Activated CD8-positive, alpha-beta T cell treated with anti-CD3 and anti-CD28 coated beads for 36 hours (primary cell): ENCODE results near the gene OR52J3. TPM values are rescaled to one million over a fixed set of nuclear protein-coding genes. Genes with fewer than 3 reads are reported as not detected.

ENCODE experiments used
- ATAC-seq: fragments of 200-7000 bp; cut with Tn5 transposase; one replicate; pipeline ENCODE4 v1.10.0; 2021; ENCODE audit warnings: mild to moderate bottlenecking, moderate library complexity
- CTCF ChIA-PET: fragments of 350-600 bp; sonication (Branson Sonifier 250); formaldehyde crosslinking; loops from one replicate; lab custom pipeline; 2021; ENCODE audit warnings: antibody characterized with exemption; lab: Charles Lee
- POLR2A ChIA-PET: fragments of 350-600 bp; sonication (Branson Sonifier 250); formaldehyde crosslinking; loops from one replicate; lab custom pipeline; 2021; ENCODE audit warnings: antibody characterized with exemption; lab: Charles Lee
- DNase-seq: peaks from one replicate; pipeline ENCODE4 v3.0.0-alpha.2; 2020
- H3K27ac Mint-ChIP-seq: one replicate; pipeline ENCODE4 v1.8.0; 2021; ENCODE audit warnings: mild to moderate bottlenecking, mixed read lengths
- H3K27me3 Mint-ChIP-seq: one replicate; pipeline ENCODE4 v1.8.0; 2021; ENCODE audit warnings: mixed read lengths
- H3K36me3 Mint-ChIP-seq: one replicate; pipeline ENCODE4 v1.8.0; 2021; ENCODE audit warnings: low read depth, mixed read lengths
- H3K4me1 Mint-ChIP-seq: one replicate; pipeline ENCODE4 v1.8.0; 2021; ENCODE audit warnings: low read depth, mixed read lengths
- H3K4me3 Mint-ChIP-seq: one replicate; pipeline ENCODE4 v1.8.0; 2021; ENCODE audit warnings: mild to moderate bottlenecking, moderate library complexity, mixed read lengths
- H3K9me3 Mint-ChIP-seq: one replicate; pipeline ENCODE4 v1.8.0; 2021; ENCODE audit warnings: mixed read lengths
- CTCF ChIP-seq: fragments of 200-600 bp; IDR thresholded peaks from one replicate; pipeline ENCODE4 v1.8.0; 2022; ENCODE audit warnings: antibody characterized with exemption, mild to moderate bottlenecking
- intact Hi-C: fragments of 100-400 bp; cut with micrococcal nuclease; formaldehyde crosslinking; loops from one replicate; pipeline ENCODE4 v1.10.0; 2022
- total RNA-seq, 2 experiments: library from RNA; stranded (reverse); gene quantifications; one replicate each; pipeline ENCODE4 v1.2.3, GENCODE V29; 2021

OR52J3 gene
- total RNA-seq, 2 experiments from 2014 or later: not detected

- Mint-ChIP-seq H3K4me3 (no peak overlapping the region), H3K27ac (no peak overlapping the region), H3K36me3 (no peaks in the 10 kb centered on the region), H3K27me3 (no peaks in the 10 kb centered on the region), H3K4me1 (no peaks in the 10 kb centered on the region), H3K9me3 (peaks cover 15% of the 10 kb centered on the region)
- ATAC-seq: no peak
- CTCF ChIA-PET: interaction anchor here (0.6 to 1.1 kb wide), 2 partner anchors 395 to 825 kb away, joined by 3 read pairs; no protein-coding TSS in a partner anchor
- TF ChIP-seq CTCF: no peak
- POLR2A ChIA-PET: no interaction called here
- intact Hi-C loops: no loop called here
- DNase-seq: no peak
Observed at GRCh38 chr11:5021996-5022395, 24.3 kb upstream of the OR52J3 start.

GRCh38 chr11:5036669-5037068 lies 9.7 kb upstream of the OR52J3 start:
- DNase-seq: no peak
- POLR2A ChIA-PET: no interaction called here
- ATAC-seq: no peak
- no peaks in the 10 kb centered on the region for H3K27me3 Mint-ChIP-seq
- H3K27ac Mint-ChIP-seq: no peak overlapping the region
- no peaks in the 10 kb centered on the region for H3K36me3 Mint-ChIP-seq
- no peaks in the 10 kb centered on the region for H3K9me3 Mint-ChIP-seq
- no peak for TF ChIP-seq CTCF
- H3K4me3 Mint-ChIP-seq: no peak overlapping the region
- intact Hi-C loops: no loop called here
- no peaks in the 10 kb centered on the region for H3K4me1 Mint-ChIP-seq
- CTCF ChIA-PET: no interaction called here

GRCh38 chr11:5037926-5038325 lies 8.4 kb upstream of the OR52J3 start:
- CTCF ChIA-PET: no interaction called here
- no peak for ATAC-seq

GRCh38 chr11:5038341-5038740 lies 8.0 kb upstream of the OR52J3 start:
- H3K9me3 Mint-ChIP-seq: no peaks in the 10 kb centered on the region
- ChIA-PET POLR2A (no interaction called here), CTCF (no interaction called here)
- H3K36me3 Mint-ChIP-seq: no peaks in the 10 kb centered on the region
- intact Hi-C loops: no loop called here
- DNase-seq (no peak), ATAC-seq (no peak)
- no peak for TF ChIP-seq CTCF
- H3K27me3 Mint-ChIP-seq: no peaks in the 10 kb centered on the region
- H3K4me3 Mint-ChIP-seq: no peak overlapping the region
- no peaks in the 10 kb centered on the region for H3K4me1 Mint-ChIP-seq
- no peak overlapping the region for H3K27ac Mint-ChIP-seq

More at GRCh38 chr11:5037926-5038325, 8.4 kb upstream of the OR52J3 start:
- no peak for DNase-seq
- Mint-ChIP-seq H3K36me3 (no peaks in the 10 kb centered on the region), H3K27ac (no peak overlapping the region), H3K4me3 (no peak overlapping the region), H3K27me3 (no peaks in the 10 kb centered on the region), H3K9me3 (no peaks in the 10 kb centered on the region), H3K4me1 (no peaks in the 10 kb centered on the region)
- TF ChIP-seq CTCF: no peak
- POLR2A ChIA-PET: no interaction called here
- intact Hi-C loops: no loop called here

- H3K4me1 Mint-ChIP-seq: no peaks in the 10 kb centered on the region
- ChIA-PET POLR2A (no interaction called here), CTCF (no interaction called here)
- no peak overlapping the region for H3K4me3 Mint-ChIP-seq
- H3K27me3 Mint-ChIP-seq: no peaks in the 10 kb centered on the region
- no peak overlapping the region for H3K27ac Mint-ChIP-seq
- intact Hi-C loops: no loop called here
- ATAC-seq (no peak), DNase-seq (no peak)
- TF ChIP-seq CTCF: no peak
- H3K9me3 Mint-ChIP-seq: no peaks in the 10 kb centered on the region
- H3K36me3 Mint-ChIP-seq: no peaks in the 10 kb centered on the region
Observed at GRCh38 chr11:5040876-5041275, 5.5 kb upstream of the OR52J3 start.
